ENCODE measurements around the gene FRYL. TPM values are rescaled to one million over a fixed set of nuclear protein-coding genes. Genes with fewer than 3 reads are reported as not detected.
A peak's percentile ranks its signal among the peaks of the same experiment; 100 is the strongest.

Gene FRYL
- total and polyA plus RNA-seq, 2 of the 8 experiments (the other 6 are each of a cell fraction or from before 2014, with no cell fraction given) = 8.0 to 36.5 TPM

- TF ChIP-seq RAD21 (IDR thresholded peaks at IDR 0.05 in 1 of 2, conservative IDR thresholded peaks at IDR 0.05 in 1 of 2; ENCODE audit: low read depth in 2 of 2, low read length in 2 of 2) (peak in 1 of 2 experiments; percentile 23; a peak in 1 of 4 replicates), ATF2 (IDR thresholded peaks at IDR 0.05; ENCODE audit: low read length) (no peak), TAF7 (optimal IDR thresholded peaks at IDR 0.05; ENCODE audit: borderline replicate concordance, low read depth, low read length) (peak; percentile 51), KDM5A (IDR thresholded peaks at IDR 0.05; ENCODE audit: low read length) (no peak), USF2 (IDR thresholded peaks at IDR 0.05; ENCODE audit: low read length) (no peak), KDM4A (IDR thresholded peaks at IDR 0.05; ENCODE audit: low read depth, low read length, severe bottlenecking) (no peak), EZH2 (IDR thresholded peaks at IDR 0.05; ENCODE audit: low read depth, low read length, severe bottlenecking) (no peak), BCL11A (IDR thresholded peaks at IDR 0.05; ENCODE audit: low read depth in 2 of 2, low read length in 2 of 2) (no peak), EGR1 (IDR thresholded peaks at IDR 0.05; ENCODE audit: borderline replicate concordance, low read depth, low read length) (no peak), SUZ12 (IDR thresholded peaks at IDR 0.05; ENCODE audit: low read length) (no peak), HDAC2 (IDR thresholded peaks at IDR 0.05; ENCODE audit: borderline replicate concordance in 1 of 2, low read depth in 2 of 2, low read length in 2 of 2) (no peak; a peak in 1 of 4 replicates), CREB1 (IDR thresholded peaks at IDR 0.05) (no peak; the same call in 1 of the 2 replicates), EP300 (IDR thresholded peaks at IDR 0.05; ENCODE audit: borderline replicate concordance in 1 of 2, low read depth in 2 of 2, low read length in 2 of 2) (no peak), YY1 (IDR thresholded peaks at IDR 0.05; ENCODE audit: low read depth, low read length) (0 out of 2 replicates have a peak, but pooled peaks have one; percentile 43), POU5F1 (IDR thresholded peaks at IDR 0.05; ENCODE audit: low read depth, low read length) (no peak)
Measured at GRCh38 chr4:48779998-48780864, at the start of gene FRYL (continued).

Measured in H1 (cell line).